ENCODE measurements around the gene AKAP10.
"Not testable (repeated sequence)": the region's sequence is repeated elsewhere in the genome, so short reads cannot be mapped to it uniquely, and the experiment has no call there.

AKAP10 gene

DNA sequence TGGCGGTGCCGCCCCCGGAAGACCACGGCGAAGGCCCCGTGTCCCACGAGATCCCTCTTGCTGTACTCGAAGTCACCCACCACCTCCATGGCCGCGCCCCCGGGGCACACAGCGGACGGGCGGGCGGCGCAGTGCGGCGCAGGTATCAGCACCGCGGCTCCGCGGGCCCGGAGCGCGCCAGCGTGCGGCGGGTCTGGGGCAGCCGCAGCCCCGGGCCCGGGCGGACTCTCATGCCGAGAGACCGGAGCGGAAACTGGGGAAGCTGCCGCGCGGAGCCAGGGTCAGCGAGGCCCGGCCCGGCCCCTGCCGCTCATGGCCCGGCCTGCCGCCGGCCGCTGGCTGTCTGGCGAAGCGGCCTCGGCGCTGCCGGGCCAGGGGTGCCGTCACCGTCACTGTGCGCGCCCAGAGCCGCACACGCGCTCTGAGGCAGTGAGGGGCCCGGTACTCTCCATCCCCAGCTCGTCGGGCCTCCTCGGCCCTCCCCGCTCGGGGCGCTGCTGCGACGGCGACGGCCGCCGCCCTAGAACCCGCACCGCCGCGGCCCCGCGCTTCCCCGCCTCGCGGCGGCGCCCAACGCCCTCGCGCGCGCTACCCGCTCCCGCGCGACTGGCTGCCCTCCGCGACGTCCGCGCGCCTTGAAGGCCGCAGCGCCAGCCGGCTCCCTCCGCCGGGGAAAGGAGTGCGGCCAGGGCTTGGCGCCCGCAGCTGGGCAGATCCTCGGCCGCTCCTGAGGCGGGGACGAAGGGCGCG is 110.1 kb downstream of the AKAP10 start, which contains the start of gene ULK2:
ULK2 (minus strand) TSS at position 608 of the 750 bp plus-strand sequence; CDS start at position 89, 519 bp downstream.
- peak; percentile 56 for DNase-seq (ENCODE audit: low read depth)

DNA sequence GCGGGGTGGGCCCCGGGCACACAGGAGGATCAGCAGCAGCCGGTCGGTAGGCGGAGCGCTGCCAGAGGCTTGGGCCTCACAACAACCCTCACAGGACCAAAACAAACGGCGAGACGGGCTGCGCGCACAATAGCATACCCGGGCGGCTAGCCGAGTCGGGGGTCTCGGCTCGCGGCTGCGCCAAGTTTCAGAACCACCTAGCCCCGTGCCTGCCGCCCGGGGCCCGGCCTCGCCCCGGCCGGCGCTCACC is 110.6 kb downstream of the AKAP10 start:
- peak; percentile 33 for DNase-seq (ENCODE audit: low read depth)

DNA sequence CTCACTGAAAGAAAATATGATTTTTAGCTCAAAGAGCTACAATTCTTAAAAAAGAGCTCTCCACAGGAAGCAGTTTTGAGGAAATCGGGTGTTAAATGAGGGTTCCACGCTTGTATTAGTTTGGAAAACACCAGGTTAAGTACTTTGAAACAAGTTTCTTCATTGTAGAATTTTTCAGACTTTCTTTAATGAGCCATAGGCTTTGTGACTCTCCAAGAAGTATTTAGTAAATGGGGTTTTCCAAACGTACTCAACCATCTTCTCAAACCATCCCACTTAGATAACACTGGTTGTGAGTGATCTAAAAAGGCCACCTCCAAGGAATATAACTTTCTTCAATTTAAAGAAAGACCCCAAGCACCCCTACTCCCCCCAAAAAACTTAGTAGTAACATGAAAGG is 112.6 kb downstream of the AKAP10 start:
- no peak for DNase-seq (ENCODE audit: low read depth)

DNA sequence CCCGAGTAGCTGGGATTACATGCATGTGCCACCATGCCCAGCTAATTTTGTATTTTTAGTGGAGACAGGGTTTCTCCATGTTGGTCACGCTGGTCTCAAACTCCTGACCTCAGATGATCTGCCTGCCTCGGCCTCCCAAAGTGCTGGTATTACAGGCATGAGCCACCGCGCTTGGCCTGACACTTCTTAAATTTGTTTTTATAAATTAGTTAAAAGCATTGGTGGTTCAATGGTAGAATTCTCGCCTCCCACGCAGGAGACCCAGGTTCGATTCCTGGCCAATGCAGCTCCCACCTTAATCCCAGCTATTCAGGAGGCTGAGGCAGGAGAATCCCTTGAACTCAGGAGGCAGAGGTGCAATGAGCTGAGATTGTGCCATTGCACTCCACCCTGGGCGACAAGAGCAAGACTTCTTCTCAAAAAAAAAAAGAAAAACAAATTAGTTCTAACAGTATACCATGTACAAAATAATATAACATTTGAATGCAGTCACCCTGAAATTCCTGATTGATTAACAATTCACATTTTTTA is 116.9 kb downstream of the AKAP10 start:
- DNase-seq (ENCODE audit: low read depth), result not testable (repeated sequence)

DNA sequence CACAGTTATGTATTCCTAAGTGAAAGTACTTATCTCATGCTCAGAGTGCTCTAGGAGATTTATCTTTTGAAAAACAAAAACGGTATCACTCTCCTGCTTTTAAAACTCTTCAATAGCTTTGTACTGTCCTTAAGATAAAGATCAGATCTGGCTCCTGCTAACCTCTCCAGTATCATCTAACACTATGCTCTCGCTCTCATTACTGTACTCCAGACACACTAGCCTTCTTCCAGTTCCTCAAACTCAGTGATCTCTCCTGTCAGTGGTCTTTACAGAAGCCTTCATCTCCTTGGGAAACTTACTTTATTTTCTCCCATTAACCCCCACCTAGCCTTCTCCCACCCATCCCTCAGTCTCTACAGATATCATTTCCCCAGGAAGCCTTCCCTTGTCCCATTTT is 120.0 kb downstream of the AKAP10 start:
- no peak for DNase-seq (ENCODE audit: low read depth)

Measured in GM04504 (cell line).